BJ (cell line): ENCODE results near the gene CRISPLD2. TPM values are rescaled to one million over a fixed set of nuclear protein-coding genes. Genes with fewer than 3 reads are reported as not detected.

ENCODE experiments used
- CTCF ChIA-PET: fragments of 350-600 bp; formaldehyde crosslinking; extraction: SDS; loops from one replicate; lab custom pipeline; 2021; ENCODE audit warnings: antibody characterized with exemption, inconsistent platforms; lab: Yijun Ruan, JAX
- POLR2A ChIA-PET: fragments of 300-600 bp; sonication (Branson Sonifier 250); formaldehyde crosslinking; extraction: SDS; loops from one replicate; lab custom pipeline; 2021; ENCODE audit warnings: antibody characterized with exemption; lab: Charles Lee
- DNase-seq: peaks from one replicate; pipeline ENCODE4 v3.0.0-alpha.2; 2011; ENCODE audit warnings: low read depth
- H3K27me3 ChIP-seq: 2 replicates; pipeline ENCODE4 v1.6.0; 2011; ENCODE audit warnings: low read length; ENCODE audit not compliant: control insufficient read depth, insufficient read depth
- H3K36me3 ChIP-seq: 2 replicates; pipeline ENCODE4 v1.5.1; 2011; ENCODE audit warnings: low read length; ENCODE audit not compliant: control insufficient read depth, insufficient read depth
- H3K4me3 ChIP-seq: 2 replicates; pipeline ENCODE4 v1.5.1; 2011; ENCODE audit warnings: low read depth, mild to moderate bottlenecking, control low read depth, low read length
- polyA plus RNA-seq: library from polyadenylated mRNA; depleted of rRNA; stranded (reverse); fragments of >200 nt; gene quantifications from 2 replicates; pipeline ENCODE4 v1.2.3, GENCODE V29; 2011
- TF ChIP-seq, protein P1 (sequence below): IDR thresholded peaks from 2 replicates; pipeline ENCODE4 v1.5.1; 2011; ENCODE audit warnings: low read depth, mild to moderate bottlenecking, control low read depth, inconsistent platforms, low read length, moderate library complexity; ENCODE audit not compliant: insufficient read depth

The CRISPLD2 gene
- polyA plus RNA-seq, 1 experiment: 183 TPM

DNA sequence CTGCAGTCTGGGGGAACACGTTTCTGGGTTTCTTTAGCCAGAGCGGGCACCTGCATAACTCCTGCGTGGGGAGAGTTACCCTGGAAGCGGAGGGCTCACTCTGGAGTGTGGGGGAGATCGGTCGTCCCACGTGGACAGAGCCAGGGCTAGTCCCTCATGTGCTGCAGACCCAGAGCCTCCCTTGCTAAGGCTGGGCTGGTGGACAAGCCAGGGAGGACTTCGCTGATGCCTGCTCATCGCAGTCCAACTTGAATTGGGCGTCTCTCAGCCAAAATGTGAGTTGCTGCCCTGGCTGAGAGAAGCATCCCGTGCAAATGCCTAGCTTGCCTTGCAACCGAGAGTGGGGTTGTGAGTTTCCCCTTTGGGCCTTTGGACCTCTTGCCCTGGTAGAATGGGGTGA lies 986 bp downstream of the CRISPLD2 start:
- ChIA-PET POLR2A (interaction anchor here (0.6 to 1.6 kb wide), 4 partner anchors 12 to 32 kb away, joined by 4 to 7 read pairs (median 5); no protein-coding TSS in a partner anchor), CTCF (interaction anchor here (0.9 to 2.2 kb wide), 5 partner anchors 8 to 131 kb away, joined by 3 to 7 read pairs (median 3); no protein-coding TSS in a partner anchor)
- DNase-seq: no peak
- 0 out of 2 replicates have a peak, but pooled peaks cover 1% of the 10 kb centered on the region for H3K36me3 ChIP-seq
- peak overlapping the region; percentile 79 for H3K4me3 ChIP-seq
- TF ChIP-seq, protein P1, sequence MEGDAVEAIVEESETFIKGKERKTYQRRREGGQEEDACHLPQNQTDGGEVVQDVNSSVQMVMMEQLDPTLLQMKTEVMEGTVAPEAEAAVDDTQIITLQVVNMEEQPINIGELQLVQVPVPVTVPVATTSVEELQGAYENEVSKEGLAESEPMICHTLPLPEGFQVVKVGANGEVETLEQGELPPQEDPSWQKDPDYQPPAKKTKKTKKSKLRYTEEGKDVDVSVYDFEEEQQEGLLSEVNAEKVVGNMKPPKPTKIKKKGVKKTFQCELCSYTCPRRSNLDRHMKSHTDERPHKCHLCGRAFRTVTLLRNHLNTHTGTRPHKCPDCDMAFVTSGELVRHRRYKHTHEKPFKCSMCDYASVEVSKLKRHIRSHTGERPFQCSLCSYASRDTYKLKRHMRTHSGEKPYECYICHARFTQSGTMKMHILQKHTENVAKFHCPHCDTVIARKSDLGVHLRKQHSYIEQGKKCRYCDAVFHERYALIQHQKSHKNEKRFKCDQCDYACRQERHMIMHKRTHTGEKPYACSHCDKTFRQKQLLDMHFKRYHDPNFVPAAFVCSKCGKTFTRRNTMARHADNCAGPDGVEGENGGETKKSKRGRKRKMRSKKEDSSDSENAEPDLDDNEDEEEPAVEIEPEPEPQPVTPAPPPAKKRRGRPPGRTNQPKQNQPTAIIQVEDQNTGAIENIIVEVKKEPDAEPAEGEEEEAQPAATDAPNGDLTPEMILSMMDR: no peak
- no peaks in the 10 kb centered on the region for H3K27me3 ChIP-seq

GRCh38 chr16:84821179-84821578 lies 1.4 kb downstream of the CRISPLD2 start:
- TF ChIP-seq, protein P1: no peak
- DNase-seq: no peak
- CTCF ChIA-PET: interaction anchor here (1.1 to 2.2 kb wide), 3 partner anchors 14 to 66 kb away, joined by 3 to 7 read pairs (median 3); no protein-coding TSS in a partner anchor
- H3K36me3 ChIP-seq: 0 out of 2 replicates have a peak, but pooled peaks cover 1% of the 10 kb centered on the region
- H3K27me3 ChIP-seq: no peaks in the 10 kb centered on the region
- peak overlapping the region; percentile 79 for H3K4me3 ChIP-seq
- POLR2A ChIA-PET: interaction anchor here (1.2 kb wide), 1 partner anchor 11 kb away, joined by 6 read pairs; no protein-coding TSS in a partner anchor

- H3K4me3 ChIP-seq: peak overlapping the region; percentile 79
Measured at GRCh38 chr16:84821728-84822689, 2.2 kb downstream of the CRISPLD2 start.

GRCh38 chr16:84822990-84823389 lies 3.2 kb downstream of the CRISPLD2 start:
- H3K4me3 ChIP-seq: no peak overlapping the region
- POLR2A ChIA-PET: no interaction called here
- no peaks in the 10 kb centered on the region for H3K27me3 ChIP-seq
- CTCF ChIA-PET: no interaction called here
- 0 out of 2 replicates have a peak, but pooled peaks cover 1% of the 10 kb centered on the region for H3K36me3 ChIP-seq
- DNase-seq: no peak
- TF ChIP-seq, protein P1: no peak

More at GRCh38 chr16:84821728-84822689, 2.2 kb downstream of the CRISPLD2 start:
- TF ChIP-seq, protein P1: no peak
- POLR2A ChIA-PET: interaction anchor here (0.9 to 1.2 kb wide), 2 partner anchors 10 to 15 kb away, joined by 5 to 6 read pairs; no protein-coding TSS in a partner anchor
- Histone ChIP-seq H3K27me3 (no peaks in the 10 kb centered on the region), H3K36me3 (0 out of 2 replicates have a peak, but pooled peaks cover 1% of the 10 kb centered on the region)
- CTCF ChIA-PET: interaction anchor here (1.1 to 2.2 kb wide), 3 partner anchors 13 to 67 kb away, joined by 3 to 7 read pairs (median 3); no protein-coding TSS in a partner anchor
- no peak for DNase-seq
